ENCODE results near the gene HEXIM2. TPM values are rescaled to one million over a fixed set of nuclear protein-coding genes. Genes with fewer than 3 reads are reported as not detected.

The HEXIM2 gene
- total RNA-seq, 1 experiment from 2014 or later, result 5.1 TPM

DNA sequence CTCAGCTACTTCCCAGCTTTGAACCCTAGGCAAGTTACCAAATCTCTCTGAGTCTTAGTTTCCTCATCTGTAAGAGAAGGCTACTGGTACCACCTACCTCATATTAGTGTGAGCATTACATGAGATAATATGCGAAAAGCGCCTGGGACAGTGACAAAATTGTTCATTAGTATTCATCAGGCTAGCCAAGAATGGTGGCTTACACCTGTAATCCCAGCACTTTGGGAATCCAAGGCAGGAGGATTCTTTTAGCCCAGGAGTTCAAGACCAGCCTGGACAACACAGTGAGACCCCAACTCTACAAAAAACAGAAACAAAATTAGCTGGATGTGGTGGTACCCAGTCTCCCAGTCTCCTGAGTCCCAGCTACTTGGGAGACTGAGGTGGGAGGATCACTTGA, 32.7 kb upstream of the HEXIM2 start:
- POLR2A ChIA-PET, result interaction anchor here (1.0 to 3.5 kb wide), 8 partner anchors 11 to 80 kb away, joined by 3 to 10 read pairs (median 6); partner anchors contain the start of gene NMT1
- TF ChIP-seq CTCF (IDR thresholded peaks at IDR 0.05; ENCODE audit: unreplicated experiment), result no peak
- Mint-ChIP-seq H3K36me3 (ENCODE audit: insufficient read depth, unreplicated experiment) (peaks cover 10% of the 10 kb centered on the region), H3K9me3 (ENCODE audit: unreplicated experiment) (no peaks in the 10 kb centered on the region), H3K27ac (ENCODE audit: low read depth, unreplicated experiment) (no peak overlapping the region), H3K27me3 (ENCODE audit: insufficient read depth, unreplicated experiment) (no peaks in the 10 kb centered on the region), H3K4me1 (ENCODE audit: insufficient read depth, unreplicated experiment) (peaks cover 42% of the 10 kb centered on the region), H3K4me3 (ENCODE audit: unreplicated experiment) (peak overlapping the region; percentile 23)
- CTCF ChIA-PET, result interaction anchor here (0.6 to 1.6 kb wide), 5 partner anchors 19 to 68 kb away, joined by 3 to 12 read pairs (median 5); partner anchors contain the start of gene HEXIM1
- DNase-seq (ENCODE audit: unreplicated experiment), result no peak
- BruUV-seq (replicated peaks), result no TSS peak
- intact Hi-C loops (cut with micrococcal nuclease), result no loop called here

DNA sequence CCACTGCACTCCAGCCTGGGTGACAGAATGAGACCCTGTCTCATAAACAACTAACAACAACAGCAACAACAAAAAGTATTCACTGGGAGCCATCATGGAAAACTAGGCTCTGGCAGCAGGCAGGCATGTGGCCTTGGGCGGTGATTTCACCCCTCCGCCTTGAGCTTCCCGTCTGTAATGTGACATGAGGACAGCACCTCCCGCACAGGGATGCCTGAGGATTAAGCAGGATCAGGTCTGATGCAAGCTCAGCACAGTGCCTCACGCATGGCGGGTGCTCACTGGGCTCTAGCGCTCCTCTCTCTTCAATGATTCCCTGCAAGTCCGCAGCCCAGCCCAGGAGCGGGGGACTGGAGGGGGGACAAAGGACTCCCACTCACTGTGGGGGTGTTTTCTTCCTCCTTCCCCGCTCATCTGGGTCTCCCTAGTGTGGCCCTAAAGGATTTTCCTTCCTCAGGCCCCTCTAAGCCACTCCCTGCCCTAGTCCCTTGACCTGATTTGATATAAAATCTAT, 32.2 kb upstream of the HEXIM2 start:
- Mint-ChIP-seq H3K4me1 (ENCODE audit: insufficient read depth, unreplicated experiment) (peaks cover 37% of the 10 kb centered on the region), H3K36me3 (ENCODE audit: insufficient read depth, unreplicated experiment) (peaks cover 10% of the 10 kb centered on the region), H3K4me3 (ENCODE audit: unreplicated experiment) (peak overlapping the region; percentile 23)

GRCh38 chr17:45129940-45130680, 31.6 kb upstream of the HEXIM2 start:
- CTCF ChIA-PET, result interaction anchor here (0.6 to 2.2 kb wide), 13 partner anchors 11 to 210 kb away, joined by 3 to 17 read pairs (median 3); no protein-coding TSS in a partner anchor
- H3K36me3 Mint-ChIP-seq (ENCODE audit: insufficient read depth, unreplicated experiment), result peaks cover 5% of the 10 kb centered on the region
- intact Hi-C loops (cut with micrococcal nuclease), result loop anchor here (5.0 kb wide), 1 partner anchor 213 kb away; the partner anchor contains the start of gene GFAP
- DNase-seq (ENCODE audit: unreplicated experiment), result no peak
- no TSS peak for BruUV-seq (replicated peaks)
- H3K27me3 Mint-ChIP-seq (ENCODE audit: insufficient read depth, unreplicated experiment), result no peaks in the 10 kb centered on the region
- peak overlapping the region; percentile 80 for H3K4me3 Mint-ChIP-seq (ENCODE audit: unreplicated experiment)
- no peaks in the 10 kb centered on the region for H3K9me3 Mint-ChIP-seq (ENCODE audit: unreplicated experiment)
- TF ChIP-seq CTCF (IDR thresholded peaks at IDR 0.05; ENCODE audit: unreplicated experiment), result no peak
- H3K4me1 Mint-ChIP-seq (ENCODE audit: insufficient read depth, unreplicated experiment), result peaks cover 38% of the 10 kb centered on the region
- H3K27ac Mint-ChIP-seq (ENCODE audit: low read depth, unreplicated experiment), result peak overlapping the region; percentile 80
- POLR2A ChIA-PET, result interaction anchor here (0.5 to 1.5 kb wide), 11 partner anchors 18 to 230 kb away, joined by 3 to 6 read pairs (median 4); partner anchors contain the start of genes HEXIM1 and HEXIM2

More for the DNA sequence above, 32.2 kb upstream of the HEXIM2 start:
- Mint-ChIP-seq H3K9me3 (ENCODE audit: unreplicated experiment) (no peaks in the 10 kb centered on the region), H3K27ac (ENCODE audit: low read depth, unreplicated experiment) (peak overlapping the region; percentile 80), H3K27me3 (ENCODE audit: insufficient read depth, unreplicated experiment) (no peaks in the 10 kb centered on the region)
- intact Hi-C loops (cut with micrococcal nuclease), result no loop called here
- no peak for TF ChIP-seq CTCF (IDR thresholded peaks at IDR 0.05; ENCODE audit: unreplicated experiment)
- no TSS peak for BruUV-seq (replicated peaks)
- ChIA-PET CTCF (interaction anchor here (0.6 to 1.6 kb wide), 8 partner anchors 10 to 109 kb away, joined by 3 to 12 read pairs (median 4); no protein-coding TSS in a partner anchor), POLR2A (interaction anchor here (0.5 to 3.5 kb wide), 11 partner anchors 12 to 230 kb away, joined by 3 to 10 read pairs (median 4); partner anchors contain the start of genes HEXIM2 and NMT1)
- DNase-seq (ENCODE audit: unreplicated experiment), result no peak

All from MCF 10A (cell line).